ENCODE measurements around the gene SINHCAF.

DNA sequence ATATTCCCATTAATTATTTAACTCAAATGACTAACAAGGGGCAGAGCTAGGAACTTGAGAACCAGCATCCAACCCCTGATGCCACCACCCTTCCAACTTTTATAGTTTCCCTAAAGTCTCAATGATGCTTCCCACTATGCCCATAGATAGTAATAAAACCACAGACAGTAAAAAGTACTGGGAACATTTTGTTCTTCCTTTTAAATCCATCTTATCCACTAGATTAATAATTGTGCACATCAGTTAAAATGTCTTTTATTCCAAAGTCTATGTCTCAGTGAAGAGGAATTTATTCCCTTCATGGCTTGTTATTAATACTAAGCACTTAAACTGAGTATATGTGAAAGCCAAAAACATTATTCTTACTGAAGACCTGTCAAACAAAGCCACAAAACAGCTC, 45.8 kb downstream of the SINHCAF start:
- TF ChIP-seq, protein P1, sequence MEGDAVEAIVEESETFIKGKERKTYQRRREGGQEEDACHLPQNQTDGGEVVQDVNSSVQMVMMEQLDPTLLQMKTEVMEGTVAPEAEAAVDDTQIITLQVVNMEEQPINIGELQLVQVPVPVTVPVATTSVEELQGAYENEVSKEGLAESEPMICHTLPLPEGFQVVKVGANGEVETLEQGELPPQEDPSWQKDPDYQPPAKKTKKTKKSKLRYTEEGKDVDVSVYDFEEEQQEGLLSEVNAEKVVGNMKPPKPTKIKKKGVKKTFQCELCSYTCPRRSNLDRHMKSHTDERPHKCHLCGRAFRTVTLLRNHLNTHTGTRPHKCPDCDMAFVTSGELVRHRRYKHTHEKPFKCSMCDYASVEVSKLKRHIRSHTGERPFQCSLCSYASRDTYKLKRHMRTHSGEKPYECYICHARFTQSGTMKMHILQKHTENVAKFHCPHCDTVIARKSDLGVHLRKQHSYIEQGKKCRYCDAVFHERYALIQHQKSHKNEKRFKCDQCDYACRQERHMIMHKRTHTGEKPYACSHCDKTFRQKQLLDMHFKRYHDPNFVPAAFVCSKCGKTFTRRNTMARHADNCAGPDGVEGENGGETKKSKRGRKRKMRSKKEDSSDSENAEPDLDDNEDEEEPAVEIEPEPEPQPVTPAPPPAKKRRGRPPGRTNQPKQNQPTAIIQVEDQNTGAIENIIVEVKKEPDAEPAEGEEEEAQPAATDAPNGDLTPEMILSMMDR (conservative IDR thresholded peaks at IDR 0.05; ENCODE audit: low read depth in 2 of 2), result no peak
- TF ChIP-seq POLR2AphosphoS5 (IDR thresholded peaks at IDR 0.05; ENCODE audit: low read depth), result no peak
- TF ChIP-seq EZH2phosphoT487 (IDR thresholded peaks at IDR 0.05; ENCODE audit: unreplicated experiment), result no peak
- no peak for TF ChIP-seq EZH2 (IDR thresholded peaks at IDR 0.05; ENCODE audit: low read depth, unreplicated experiment)
- TF ChIP-seq, protein P2, sequence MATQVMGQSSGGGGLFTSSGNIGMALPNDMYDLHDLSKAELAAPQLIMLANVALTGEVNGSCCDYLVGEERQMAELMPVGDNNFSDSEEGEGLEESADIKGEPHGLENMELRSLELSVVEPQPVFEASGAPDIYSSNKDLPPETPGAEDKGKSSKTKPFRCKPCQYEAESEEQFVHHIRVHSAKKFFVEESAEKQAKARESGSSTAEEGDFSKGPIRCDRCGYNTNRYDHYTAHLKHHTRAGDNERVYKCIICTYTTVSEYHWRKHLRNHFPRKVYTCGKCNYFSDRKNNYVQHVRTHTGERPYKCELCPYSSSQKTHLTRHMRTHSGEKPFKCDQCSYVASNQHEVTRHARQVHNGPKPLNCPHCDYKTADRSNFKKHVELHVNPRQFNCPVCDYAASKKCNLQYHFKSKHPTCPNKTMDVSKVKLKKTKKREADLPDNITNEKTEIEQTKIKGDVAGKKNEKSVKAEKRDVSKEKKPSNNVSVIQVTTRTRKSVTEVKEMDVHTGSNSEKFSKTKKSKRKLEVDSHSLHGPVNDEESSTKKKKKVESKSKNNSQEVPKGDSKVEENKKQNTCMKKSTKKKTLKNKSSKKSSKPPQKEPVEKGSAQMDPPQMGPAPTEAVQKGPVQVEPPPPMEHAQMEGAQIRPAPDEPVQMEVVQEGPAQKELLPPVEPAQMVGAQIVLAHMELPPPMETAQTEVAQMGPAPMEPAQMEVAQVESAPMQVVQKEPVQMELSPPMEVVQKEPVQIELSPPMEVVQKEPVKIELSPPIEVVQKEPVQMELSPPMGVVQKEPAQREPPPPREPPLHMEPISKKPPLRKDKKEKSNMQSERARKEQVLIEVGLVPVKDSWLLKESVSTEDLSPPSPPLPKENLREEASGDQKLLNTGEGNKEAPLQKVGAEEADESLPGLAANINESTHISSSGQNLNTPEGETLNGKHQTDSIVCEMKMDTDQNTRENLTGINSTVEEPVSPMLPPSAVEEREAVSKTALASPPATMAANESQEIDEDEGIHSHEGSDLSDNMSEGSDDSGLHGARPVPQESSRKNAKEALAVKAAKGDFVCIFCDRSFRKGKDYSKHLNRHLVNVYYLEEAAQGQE (IDR thresholded peaks at IDR 0.05; ENCODE audit: unreplicated experiment), result no peak
- no peak for TF ChIP-seq STAT1 (IDR thresholded peaks at IDR 0.05; ENCODE audit: unreplicated experiment)
- TF ChIP-seq, protein P3, sequence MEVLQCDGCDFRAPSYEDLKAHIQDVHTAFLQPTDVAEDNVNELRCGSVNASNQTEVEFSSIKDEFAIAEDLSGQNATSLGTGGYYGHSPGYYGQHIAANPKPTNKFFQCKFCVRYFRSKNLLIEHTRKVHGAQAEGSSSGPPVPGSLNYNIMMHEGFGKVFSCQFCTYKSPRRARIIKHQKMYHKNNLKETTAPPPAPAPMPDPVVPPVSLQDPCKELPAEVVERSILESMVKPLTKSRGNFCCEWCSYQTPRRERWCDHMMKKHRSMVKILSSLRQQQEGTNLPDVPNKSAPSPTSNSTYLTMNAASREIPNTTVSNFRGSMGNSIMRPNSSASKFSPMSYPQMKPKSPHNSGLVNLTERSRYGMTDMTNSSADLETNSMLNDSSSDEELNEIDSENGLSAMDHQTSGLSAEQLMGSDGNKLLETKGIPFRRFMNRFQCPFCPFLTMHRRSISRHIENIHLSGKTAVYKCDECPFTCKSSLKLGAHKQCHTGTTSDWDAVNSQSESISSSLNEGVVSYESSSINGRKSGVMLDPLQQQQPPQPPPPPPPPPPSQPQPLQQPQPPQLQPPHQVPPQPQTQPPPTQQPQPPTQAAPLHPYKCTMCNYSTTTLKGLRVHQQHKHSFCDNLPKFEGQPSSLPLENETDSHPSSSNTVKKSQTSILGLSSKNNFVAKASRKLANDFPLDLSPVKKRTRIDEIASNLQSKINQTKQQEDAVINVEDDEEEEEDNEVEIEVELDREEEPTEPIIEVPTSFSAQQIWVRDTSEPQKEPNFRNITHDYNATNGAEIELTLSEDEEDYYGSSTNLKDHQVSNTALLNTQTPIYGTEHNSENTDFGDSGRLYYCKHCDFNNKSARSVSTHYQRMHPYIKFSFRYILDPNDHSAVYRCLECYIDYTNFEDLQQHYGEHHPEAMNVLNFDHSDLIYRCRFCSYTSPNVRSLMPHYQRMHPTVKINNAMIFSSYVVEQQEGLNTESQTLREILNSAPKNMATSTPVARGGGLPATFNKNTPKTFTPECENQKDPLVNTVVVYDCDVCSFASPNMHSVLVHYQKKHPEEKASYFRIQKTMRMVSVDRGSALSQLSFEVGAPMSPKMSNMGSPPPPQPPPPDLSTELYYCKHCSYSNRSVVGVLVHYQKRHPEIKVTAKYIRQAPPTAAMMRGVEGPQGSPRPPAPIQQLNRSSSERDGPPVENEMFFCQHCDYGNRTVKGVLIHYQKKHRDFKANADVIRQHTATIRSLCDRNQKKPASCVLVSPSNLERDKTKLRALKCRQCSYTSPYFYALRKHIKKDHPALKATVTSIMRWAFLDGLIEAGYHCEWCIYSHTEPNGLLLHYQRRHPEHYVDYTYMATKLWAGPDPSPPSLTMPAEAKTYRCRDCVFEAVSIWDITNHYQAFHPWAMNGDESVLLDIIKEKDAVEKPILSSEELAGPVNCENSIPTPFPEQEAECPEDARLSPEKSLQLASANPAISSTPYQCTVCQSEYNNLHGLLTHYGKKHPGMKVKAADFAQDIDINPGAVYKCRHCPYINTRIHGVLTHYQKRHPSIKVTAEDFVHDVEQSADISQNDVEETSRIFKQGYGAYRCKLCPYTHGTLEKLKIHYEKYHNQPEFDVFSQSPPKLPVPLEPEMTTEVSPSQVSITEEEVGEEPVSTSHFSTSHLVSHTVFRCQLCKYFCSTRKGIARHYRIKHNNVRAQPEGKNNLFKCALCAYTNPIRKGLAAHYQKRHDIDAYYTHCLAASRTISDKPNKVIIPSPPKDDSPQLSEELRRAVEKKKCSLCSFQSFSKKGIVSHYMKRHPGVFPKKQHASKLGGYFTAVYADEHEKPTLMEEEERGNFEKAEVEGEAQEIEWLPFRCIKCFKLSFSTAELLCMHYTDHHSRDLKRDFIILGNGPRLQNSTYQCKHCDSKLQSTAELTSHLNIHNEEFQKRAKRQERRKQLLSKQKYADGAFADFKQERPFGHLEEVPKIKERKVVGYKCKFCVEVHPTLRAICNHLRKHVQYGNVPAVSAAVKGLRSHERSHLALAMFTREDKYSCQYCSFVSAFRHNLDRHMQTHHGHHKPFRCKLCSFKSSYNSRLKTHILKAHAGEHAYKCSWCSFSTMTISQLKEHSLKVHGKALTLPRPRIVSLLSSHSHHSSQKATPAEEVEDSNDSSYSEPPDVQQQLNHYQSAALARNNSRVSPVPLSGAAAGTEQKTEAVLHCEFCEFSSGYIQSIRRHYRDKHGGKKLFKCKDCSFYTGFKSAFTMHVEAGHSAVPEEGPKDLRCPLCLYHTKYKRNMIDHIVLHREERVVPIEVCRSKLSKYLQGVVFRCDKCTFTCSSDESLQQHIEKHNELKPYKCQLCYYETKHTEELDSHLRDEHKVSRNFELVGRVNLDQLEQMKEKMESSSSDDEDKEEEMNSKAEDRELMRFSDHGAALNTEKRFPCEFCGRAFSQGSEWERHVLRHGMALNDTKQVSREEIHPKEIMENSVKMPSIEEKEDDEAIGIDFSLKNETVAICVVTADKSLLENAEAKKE (CRISPR knock-in tag; IDR thresholded peaks at IDR 0.05), result no peak
- TF ChIP-seq, protein P4, sequence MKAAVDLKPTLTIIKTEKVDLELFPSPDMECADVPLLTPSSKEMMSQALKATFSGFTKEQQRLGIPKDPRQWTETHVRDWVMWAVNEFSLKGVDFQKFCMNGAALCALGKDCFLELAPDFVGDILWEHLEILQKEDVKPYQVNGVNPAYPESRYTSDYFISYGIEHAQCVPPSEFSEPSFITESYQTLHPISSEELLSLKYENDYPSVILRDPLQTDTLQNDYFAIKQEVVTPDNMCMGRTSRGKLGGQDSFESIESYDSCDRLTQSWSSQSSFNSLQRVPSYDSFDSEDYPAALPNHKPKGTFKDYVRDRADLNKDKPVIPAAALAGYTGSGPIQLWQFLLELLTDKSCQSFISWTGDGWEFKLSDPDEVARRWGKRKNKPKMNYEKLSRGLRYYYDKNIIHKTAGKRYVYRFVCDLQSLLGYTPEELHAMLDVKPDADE (IDR thresholded peaks at IDR 0.05), result no peak
